Neural cell (in vitro differentiated cells): ENCODE results near the gene PRKAB1. TPM values are rescaled to one million over a fixed set of nuclear protein-coding genes. Genes with fewer than 3 reads are reported as not detected.

Experiments used
- H2AFZ ChIP-seq: fragments of 200-600, 300-800 bp; sonication (generic), shearing (Covaris generic); 2 replicates; pipeline ENCODE4 v1.6.0; 2014; ENCODE audit warnings: low read depth, mild to moderate bottlenecking, antibody characterized with exemption, low read length, moderate library complexity
- H3F3A ChIP-seq: fragments of 200-600 bp; shearing (Covaris generic); 2 replicates; pipeline ENCODE4 v1.6.1; 2016; ENCODE audit warnings: mild to moderate bottlenecking, moderate library complexity, mixed read lengths, antibody characterized with exemption, low read length; ENCODE audit not compliant: insufficient read depth, poor library complexity, severe bottlenecking
- H3K27ac ChIP-seq: fragments of 200-600, 300-800 bp; sonication (generic), shearing (Covaris generic); 2 replicates; pipeline ENCODE4 v1.5.1; 2014; ENCODE audit warnings: mild to moderate bottlenecking, low read length, moderate library complexity
- H3K27me3 ChIP-seq: fragments of 300-800, 200-600 bp; sonication (generic), shearing (Covaris generic); 2 replicates; pipeline ENCODE4 v1.6.0; 2014; ENCODE audit warnings: mild to moderate bottlenecking, low read depth, low read length, moderate library complexity; ENCODE audit not compliant: insufficient read depth
- H3K36me3 ChIP-seq: fragments of 300-800, 200-600 bp; sonication (generic), shearing (Covaris generic); 2 replicates; pipeline ENCODE4 v1.5.1; 2014; ENCODE audit warnings: mild to moderate bottlenecking, antibody characterized with exemption, low read length, moderate library complexity; ENCODE audit not compliant: insufficient read depth
- H3K4me2 ChIP-seq: fragments of 300-800, 200-600 bp; sonication (generic), shearing (Covaris generic); 2 replicates; pipeline ENCODE4 v1.6.0; 2014; ENCODE audit warnings: mild to moderate bottlenecking, low read length
- H3K4me3 ChIP-seq: fragments of 300-800, 200-600 bp; sonication (generic), shearing (Covaris generic); 2 replicates; pipeline ENCODE4 v1.5.1; 2014; ENCODE audit warnings: mild to moderate bottlenecking, low read length, moderate library complexity
- H3K79me2 ChIP-seq: fragments of 200-600 bp; shearing (Covaris generic); replicated peaks from 2 replicates; pipeline ENCODE4 v1.6.0; 2014; ENCODE audit warnings: mild to moderate bottlenecking, low read length, moderate library complexity; ENCODE audit not compliant: insufficient read depth
- H3K9ac ChIP-seq: fragments of 300-800, 200-600 bp; sonication (generic), shearing (Covaris generic); 2 replicates; pipeline ENCODE4 v1.6.1; 2016; ENCODE audit warnings: mild to moderate bottlenecking, low read length, mixed read lengths
- H3K9me2 ChIP-seq: fragments of 200-600 bp; shearing (Covaris generic); 2 replicates; pipeline ENCODE4 v1.6.1; 2016; ENCODE audit warnings: mild to moderate bottlenecking, low read length, mixed read lengths; ENCODE audit not compliant: insufficient read depth
- H3K9me3 ChIP-seq: fragments of 200-600, 300-800 bp; sonication (generic), shearing (Covaris generic); 2 replicates; pipeline ENCODE4 v1.6.1; 2016; ENCODE audit warnings: mild to moderate bottlenecking, mixed run types, low read length, moderate library complexity, mixed read lengths
- H4K20me1 ChIP-seq: fragments of 200-600 bp; shearing (Covaris generic); 2 replicates; pipeline ENCODE4 v1.6.1; 2016; ENCODE audit warnings: mild to moderate bottlenecking, mixed run types; ENCODE audit not compliant: insufficient read depth
- EP300 ChIP-seq: fragments of 450-650 bp; conservative IDR thresholded peaks from 2 replicates; pipeline ENCODE4 v1.6.1; 2014; ENCODE audit warnings: antibody characterized with exemption, mild to moderate bottlenecking, moderate library complexity; ENCODE audit not compliant: poor library complexity, severe bottlenecking
- EZH2 ChIP-seq: fragments of 200-600, 300-800 bp; shearing (Covaris generic), sonication (generic); IDR thresholded peaks from 2 replicates; pipeline ENCODE4 v1.6.1; 2014; ENCODE audit warnings: antibody characterized with exemption, low read length, borderline replicate concordance, mild to moderate bottlenecking; ENCODE audit not compliant: insufficient read depth, poor library complexity, severe bottlenecking
- MXI1 ChIP-seq: fragments of 450-650 bp; conservative IDR thresholded peaks from 2 replicates; pipeline ENCODE4 v1.6.1; 2014; ENCODE audit warnings: antibody characterized with exemption, mild to moderate bottlenecking; ENCODE audit not compliant: poor library complexity, severe bottlenecking
- POLR2AphosphoS5 ChIP-seq: IDR thresholded peaks from 2 replicates; pipeline ENCODE4 v1.6.1; 2012
- RAD21 ChIP-seq: fragments of 450-650 bp; conservative IDR thresholded peaks from 2 replicates; pipeline ENCODE4 v1.6.1; 2014; ENCODE audit warnings: antibody characterized with exemption, mild to moderate bottlenecking, moderate library complexity
- SMC3 ChIP-seq: fragments of 450-650 bp; conservative IDR thresholded peaks from 2 replicates; pipeline ENCODE4 v1.6.1; 2014; ENCODE audit warnings: antibody characterized with exemption, mild to moderate bottlenecking, moderate library complexity; ENCODE audit not compliant: poor library complexity
- TAF1 ChIP-seq: IDR thresholded peaks from 2 replicates; pipeline ENCODE4 v1.6.1; 2012; ENCODE audit warnings: low read depth
- polyA plus RNA-seq: library from polyadenylated mRNA; depleted of rRNA; stranded (reverse); fragments of >200 nt; gene quantifications from 2 replicates; pipeline ENCODE4 v1.2.3, GENCODE V29; 2014
- TF ChIP-seq, protein P1 (sequence below): IDR thresholded peaks from 2 replicates; pipeline ENCODE4 v1.6.1; 2012; ENCODE audit warnings: borderline replicate concordance
- TF ChIP-seq, protein P2 (sequence below): fragments of 450-650 bp; IDR thresholded peaks from 2 replicates; pipeline ENCODE4 v1.5.1; 2014; ENCODE audit warnings: antibody characterized with exemption, mild to moderate bottlenecking, moderate library complexity; ENCODE audit not compliant: poor library complexity, severe bottlenecking

PRKAB1 gene
- polyA plus RNA-seq, 1 donor from 2014 or later, result 38.0 TPM

DNA sequence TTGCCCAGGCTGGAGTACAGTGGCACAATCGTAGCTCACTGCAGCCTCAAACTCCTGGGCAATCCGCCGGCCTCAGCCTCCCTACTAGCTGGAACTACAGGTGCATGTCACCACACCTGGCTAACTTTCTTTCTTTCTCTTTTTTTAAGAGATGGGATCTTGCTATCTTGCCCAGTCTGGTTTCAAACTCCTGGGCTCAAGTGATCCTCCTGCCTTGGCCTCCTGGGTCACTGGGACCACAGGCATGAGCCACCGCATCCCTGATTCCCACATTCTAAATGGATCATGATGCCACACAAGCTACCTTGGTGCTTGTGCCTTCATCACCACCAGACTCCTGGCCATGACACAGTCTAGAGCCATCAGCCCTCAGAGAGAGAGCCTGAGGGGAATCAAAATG, 43.8 kb downstream of the PRKAB1 start:
- H3F3A ChIP-seq, result no peaks in the 10 kb centered on the region
- H4K20me1 ChIP-seq, result no peaks in the 10 kb centered on the region
- no peaks in the 10 kb centered on the region for H3K9me3 ChIP-seq
- H3K36me3 ChIP-seq, result no peaks in the 10 kb centered on the region
- TF ChIP-seq, protein P1, sequence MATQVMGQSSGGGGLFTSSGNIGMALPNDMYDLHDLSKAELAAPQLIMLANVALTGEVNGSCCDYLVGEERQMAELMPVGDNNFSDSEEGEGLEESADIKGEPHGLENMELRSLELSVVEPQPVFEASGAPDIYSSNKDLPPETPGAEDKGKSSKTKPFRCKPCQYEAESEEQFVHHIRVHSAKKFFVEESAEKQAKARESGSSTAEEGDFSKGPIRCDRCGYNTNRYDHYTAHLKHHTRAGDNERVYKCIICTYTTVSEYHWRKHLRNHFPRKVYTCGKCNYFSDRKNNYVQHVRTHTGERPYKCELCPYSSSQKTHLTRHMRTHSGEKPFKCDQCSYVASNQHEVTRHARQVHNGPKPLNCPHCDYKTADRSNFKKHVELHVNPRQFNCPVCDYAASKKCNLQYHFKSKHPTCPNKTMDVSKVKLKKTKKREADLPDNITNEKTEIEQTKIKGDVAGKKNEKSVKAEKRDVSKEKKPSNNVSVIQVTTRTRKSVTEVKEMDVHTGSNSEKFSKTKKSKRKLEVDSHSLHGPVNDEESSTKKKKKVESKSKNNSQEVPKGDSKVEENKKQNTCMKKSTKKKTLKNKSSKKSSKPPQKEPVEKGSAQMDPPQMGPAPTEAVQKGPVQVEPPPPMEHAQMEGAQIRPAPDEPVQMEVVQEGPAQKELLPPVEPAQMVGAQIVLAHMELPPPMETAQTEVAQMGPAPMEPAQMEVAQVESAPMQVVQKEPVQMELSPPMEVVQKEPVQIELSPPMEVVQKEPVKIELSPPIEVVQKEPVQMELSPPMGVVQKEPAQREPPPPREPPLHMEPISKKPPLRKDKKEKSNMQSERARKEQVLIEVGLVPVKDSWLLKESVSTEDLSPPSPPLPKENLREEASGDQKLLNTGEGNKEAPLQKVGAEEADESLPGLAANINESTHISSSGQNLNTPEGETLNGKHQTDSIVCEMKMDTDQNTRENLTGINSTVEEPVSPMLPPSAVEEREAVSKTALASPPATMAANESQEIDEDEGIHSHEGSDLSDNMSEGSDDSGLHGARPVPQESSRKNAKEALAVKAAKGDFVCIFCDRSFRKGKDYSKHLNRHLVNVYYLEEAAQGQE, result no peak
- TF ChIP-seq POLR2AphosphoS5 (no peak), MXI1 (no peak)
- no peak overlapping the region for H3K4me3 ChIP-seq
- H2AFZ ChIP-seq, result no peak overlapping the region
- no peaks in the 10 kb centered on the region for H3K27me3 ChIP-seq
- H3K4me2 ChIP-seq, result no peak overlapping the region
- H3K9me2 ChIP-seq, result no peaks in the 10 kb centered on the region
- no peak overlapping the region for H3K27ac ChIP-seq
- no peaks in the 10 kb centered on the region for H3K79me2 ChIP-seq
- H3K9ac ChIP-seq, result no peak overlapping the region

DNA sequence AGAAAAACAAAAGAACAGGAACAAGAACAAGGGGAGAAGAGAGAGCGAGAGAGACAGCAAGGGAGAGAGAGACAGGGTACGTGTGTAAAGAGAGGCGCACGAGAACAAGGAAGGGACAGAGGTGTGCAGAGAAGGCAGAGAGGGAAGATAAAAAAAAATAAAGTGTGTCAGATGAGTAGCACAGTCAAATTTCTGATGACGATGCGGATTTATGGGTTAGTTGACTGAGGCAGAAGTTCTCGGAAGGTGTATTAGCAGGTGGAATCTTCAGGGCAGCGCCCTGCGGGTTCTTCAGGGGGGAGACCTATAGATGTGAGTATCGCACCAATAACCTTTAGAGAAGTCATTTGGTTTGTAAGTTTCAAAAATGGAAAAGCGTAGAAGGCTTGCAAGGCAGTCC, 44.8 kb downstream of the PRKAB1 start:
- TF ChIP-seq EP300, result no peak
- TF ChIP-seq EZH2, result no peak
- TF ChIP-seq, protein P2, sequence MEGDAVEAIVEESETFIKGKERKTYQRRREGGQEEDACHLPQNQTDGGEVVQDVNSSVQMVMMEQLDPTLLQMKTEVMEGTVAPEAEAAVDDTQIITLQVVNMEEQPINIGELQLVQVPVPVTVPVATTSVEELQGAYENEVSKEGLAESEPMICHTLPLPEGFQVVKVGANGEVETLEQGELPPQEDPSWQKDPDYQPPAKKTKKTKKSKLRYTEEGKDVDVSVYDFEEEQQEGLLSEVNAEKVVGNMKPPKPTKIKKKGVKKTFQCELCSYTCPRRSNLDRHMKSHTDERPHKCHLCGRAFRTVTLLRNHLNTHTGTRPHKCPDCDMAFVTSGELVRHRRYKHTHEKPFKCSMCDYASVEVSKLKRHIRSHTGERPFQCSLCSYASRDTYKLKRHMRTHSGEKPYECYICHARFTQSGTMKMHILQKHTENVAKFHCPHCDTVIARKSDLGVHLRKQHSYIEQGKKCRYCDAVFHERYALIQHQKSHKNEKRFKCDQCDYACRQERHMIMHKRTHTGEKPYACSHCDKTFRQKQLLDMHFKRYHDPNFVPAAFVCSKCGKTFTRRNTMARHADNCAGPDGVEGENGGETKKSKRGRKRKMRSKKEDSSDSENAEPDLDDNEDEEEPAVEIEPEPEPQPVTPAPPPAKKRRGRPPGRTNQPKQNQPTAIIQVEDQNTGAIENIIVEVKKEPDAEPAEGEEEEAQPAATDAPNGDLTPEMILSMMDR, result no peak
- no peak for TF ChIP-seq MXI1
- TF ChIP-seq SMC3, result no peak
- no peak for TF ChIP-seq POLR2AphosphoS5
- no peak for TF ChIP-seq TAF1
- TF ChIP-seq, protein P1, result no peak
- TF ChIP-seq RAD21, result no peak
- Histone ChIP-seq H3K4me3 (no peak overlapping the region), H3K9me3 (no peaks in the 10 kb centered on the region), H3K9me2 (no peaks in the 10 kb centered on the region), H3K27me3 (no peaks in the 10 kb centered on the region), H4K20me1 (no peaks in the 10 kb centered on the region), H3F3A (no peaks in the 10 kb centered on the region), H3K27ac (no peak overlapping the region), H3K79me2 (no peaks in the 10 kb centered on the region), H3K9ac (no peak overlapping the region), H2AFZ (no peak overlapping the region), H3K4me2 (no peak overlapping the region), H3K36me3 (no peaks in the 10 kb centered on the region)
